ENCODE measurements around the gene MUC13.

Gene MUC13

DNA sequence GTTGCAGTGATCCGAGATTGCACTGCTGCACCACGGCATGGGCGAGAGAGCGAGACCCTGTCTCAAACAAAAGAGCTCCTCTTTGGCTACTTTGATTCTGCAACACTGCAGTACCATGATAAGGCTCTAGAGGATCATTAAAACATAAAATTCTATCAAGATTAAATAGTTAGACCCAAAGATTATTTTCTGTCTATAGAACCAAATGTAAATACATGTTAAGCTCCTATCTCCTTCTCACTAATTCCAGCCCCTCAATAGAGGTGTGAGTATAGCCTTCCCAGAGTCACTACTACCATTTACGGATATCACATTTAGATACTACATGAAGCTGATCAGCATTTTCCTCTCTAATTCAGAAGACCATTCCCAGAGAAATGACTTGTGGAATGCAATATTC, 4.3 kb upstream of the MUC13 start:
- Histone ChIP-seq H2AFZ (no peak overlapping the region), H3K4me2 (ENCODE audit: low read length) (no peak overlapping the region), H3K27ac (no peak overlapping the region), H3K27me3 (ENCODE audit: control insufficient read depth, insufficient read depth, low read length) (no peaks in the 10 kb centered on the region), H3K9ac (no peak overlapping the region), H3K9me3 (ENCODE audit: control insufficient read depth, low read length) (no peaks in the 10 kb centered on the region), H3K4me3 (ENCODE audit: low read depth, low read length) (no peak overlapping the region), H3K36me3 (ENCODE audit: control insufficient read depth, insufficient read depth, low read length) (no peaks in the 10 kb centered on the region), H3K79me2 (no peaks in the 10 kb centered on the region), H3K4me1 (no peaks in the 10 kb centered on the region)
- no peak for TF ChIP-seq CTCF (IDR thresholded peaks at IDR 0.05)

DNA sequence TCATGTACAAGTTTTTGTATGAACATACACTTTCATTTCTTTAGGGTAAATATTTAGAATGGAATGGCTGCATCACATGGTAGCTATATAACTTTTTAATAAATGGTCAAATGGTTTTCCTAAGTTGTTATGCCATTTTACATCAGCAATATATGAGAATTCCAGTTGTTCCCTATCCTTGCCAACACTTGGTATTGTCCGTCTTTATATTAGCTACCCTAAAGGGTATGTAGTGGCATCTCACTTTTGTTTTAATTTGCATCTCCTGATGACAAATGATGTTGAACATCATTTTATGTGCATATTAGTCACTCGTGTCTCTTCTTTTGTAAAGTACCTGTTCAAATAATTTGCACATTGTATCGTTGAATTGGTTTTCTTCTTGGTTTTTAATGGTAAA, 2.5 kb upstream of the MUC13 start:
- no peak overlapping the region for H2AFZ ChIP-seq
- no peak overlapping the region for H3K9ac ChIP-seq
- H3K27me3 ChIP-seq (ENCODE audit: control insufficient read depth, insufficient read depth, low read length) = no peaks in the 10 kb centered on the region
- H3K79me2 ChIP-seq = no peaks in the 10 kb centered on the region
- H3K36me3 ChIP-seq (ENCODE audit: control insufficient read depth, insufficient read depth, low read length) = no peaks in the 10 kb centered on the region
- no peak overlapping the region for H3K4me2 ChIP-seq (ENCODE audit: low read length)
- H3K9me3 ChIP-seq (ENCODE audit: control insufficient read depth, low read length) = no peaks in the 10 kb centered on the region
- no peak for TF ChIP-seq CTCF (IDR thresholded peaks at IDR 0.05)
- no peak overlapping the region for H3K4me3 ChIP-seq (ENCODE audit: low read depth, low read length)
- H3K4me1 ChIP-seq = no peaks in the 10 kb centered on the region
- no peak overlapping the region for H3K27ac ChIP-seq

DNA sequence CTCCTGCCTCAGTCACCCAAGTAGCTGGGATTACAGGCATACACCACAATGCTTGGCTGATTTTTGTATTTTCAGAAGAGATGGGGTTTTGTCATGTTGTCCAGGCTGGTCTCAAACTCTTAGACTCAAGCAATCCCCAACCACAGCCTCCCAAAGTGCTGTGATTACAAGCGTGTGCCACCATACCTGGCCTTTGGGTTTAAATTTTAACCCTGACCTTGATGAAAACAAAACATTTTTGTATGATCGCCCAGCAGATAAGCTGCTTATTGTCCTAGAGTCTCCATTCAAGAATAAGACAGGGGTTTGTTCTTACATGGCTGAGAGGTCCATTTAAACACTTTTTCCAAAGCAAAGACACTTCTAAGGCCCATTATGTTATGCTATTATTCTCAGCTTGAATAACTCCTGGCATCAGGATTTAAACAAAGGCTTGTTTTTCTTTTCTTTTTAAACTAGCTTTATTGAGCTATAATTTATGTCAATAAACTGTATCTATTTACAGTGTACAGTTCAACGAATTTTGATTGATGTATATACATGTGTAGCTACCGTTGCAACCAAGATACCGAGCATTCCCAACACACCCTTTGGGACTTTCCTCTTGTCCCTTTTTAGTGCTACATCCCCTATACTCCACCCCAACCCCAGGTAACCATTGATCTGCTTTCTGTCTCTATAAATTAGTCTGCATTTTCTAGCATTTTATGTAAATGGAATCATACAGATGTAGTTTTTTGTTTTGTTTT, 1.4 kb upstream of the MUC13 start:
- Histone ChIP-seq H3K9me3 (ENCODE audit: control insufficient read depth, low read length) (no peaks in the 10 kb centered on the region), H3K4me2 (ENCODE audit: low read length) (no peak overlapping the region), H3K27ac (no peak overlapping the region), H2AFZ (no peak overlapping the region), H3K4me3 (ENCODE audit: low read depth, low read length) (no peak overlapping the region), H3K79me2 (no peaks in the 10 kb centered on the region), H3K4me1 (no peaks in the 10 kb centered on the region), H3K9ac (no peak overlapping the region), H3K27me3 (ENCODE audit: control insufficient read depth, insufficient read depth, low read length) (no peaks in the 10 kb centered on the region), H3K36me3 (ENCODE audit: control insufficient read depth, insufficient read depth, low read length) (no peaks in the 10 kb centered on the region)
- no peak for TF ChIP-seq CTCF (IDR thresholded peaks at IDR 0.05)

GRCh38 chr3:124935264-124935663, 713 bp upstream of the MUC13 start:
- no peaks in the 10 kb centered on the region for H3K4me1 ChIP-seq

More at GRCh38 chr3:124935264-124935663, 713 bp upstream of the MUC13 start:
- Histone ChIP-seq H3K4me2 (ENCODE audit: low read length) (no peak overlapping the region), H3K79me2 (no peaks in the 10 kb centered on the region), H3K9me3 (ENCODE audit: control insufficient read depth, low read length) (no peaks in the 10 kb centered on the region), H3K27me3 (ENCODE audit: control insufficient read depth, insufficient read depth, low read length) (no peaks in the 10 kb centered on the region), H3K9ac (no peak overlapping the region), H3K36me3 (ENCODE audit: control insufficient read depth, insufficient read depth, low read length) (no peaks in the 10 kb centered on the region), H2AFZ (no peak overlapping the region), H3K27ac (no peak overlapping the region), H3K4me3 (ENCODE audit: low read depth, low read length) (no peak overlapping the region)
- TF ChIP-seq CTCF (IDR thresholded peaks at IDR 0.05) = no peak
